SK-N-MC (cell line): ENCODE results near the gene SLCO3A1.

Experiments
- DNase-seq: peaks from one replicate; pipeline ENCODE4 v3.0.0-alpha.2; 2011; ENCODE audit warnings: low read depth, low spot score
- H3K27ac ChIP-seq: fragments of 200-600 bp; sonication (generic); 2 replicates; pipeline ENCODE4 v1.5.1; 2016; ENCODE audit warnings: mixed run types
- H3K36me3 ChIP-seq: fragments of 200-600 bp; sonication (generic); 2 replicates; pipeline ENCODE4 v1.6.1; 2017; ENCODE audit warnings: antibody characterized with exemption, low read length, mixed read lengths; ENCODE audit not compliant: insufficient read depth
- H3K4me3 ChIP-seq: fragments of 200-600 bp; sonication (generic); 2 replicates; pipeline ENCODE4 v1.5.1; 2016
- H3K9ac ChIP-seq: fragments of 200-600 bp; sonication (generic); 2 replicates; pipeline ENCODE4 v1.8.0; 2017; ENCODE audit warnings: mixed run types, mixed read lengths; ENCODE audit not compliant: insufficient read length
- H3K9me3 ChIP-seq: fragments of 200-600 bp; sonication (generic); 2 replicates; pipeline ENCODE4 v1.6.1; 2017; ENCODE audit warnings: low read depth, mild to moderate bottlenecking, antibody characterized with exemption, low read length, moderate library complexity, mixed read lengths
- EZH2 ChIP-seq: fragments of 200-600 bp; sonication (generic); IDR thresholded peaks from one replicate; pipeline ENCODE4 v1.6.1; 2017; ENCODE audit warnings: antibody characterized with exemption
- FOXP2 ChIP-seq: optimal IDR thresholded peaks from 2 replicates; pipeline ENCODE3; 2011; ENCODE audit warnings: mild to moderate bottlenecking, moderate library complexity; ENCODE audit not compliant: insufficient read depth; ENCODE audit errors: extremely low read length, control extremely low read depth
- POLR2AphosphoS5 ChIP-seq: IDR thresholded peaks from 2 replicates; pipeline ENCODE4 v1.6.1; 2012; ENCODE audit warnings: mild to moderate bottlenecking, low read depth, low read length, borderline replicate concordance

Gene SLCO3A1

GRCh38 chr15:92163641-92164040, 310.1 kb downstream of the SLCO3A1 start:
- no peaks in the 10 kb centered on the region for H3K9me3 ChIP-seq
- no peak for TF ChIP-seq POLR2AphosphoS5
- TF ChIP-seq FOXP2 = no peak
- TF ChIP-seq EZH2 = no peak
- no peak for DNase-seq
- peak overlapping the region; percentile 70; the same call in 1 of the 2 replicates for H3K27ac ChIP-seq
- H3K9ac ChIP-seq = no peak overlapping the region
- H3K4me3 ChIP-seq = no peak overlapping the region
- no peaks in the 10 kb centered on the region for H3K36me3 ChIP-seq

- H3K36me3 ChIP-seq = no peaks in the 10 kb centered on the region
- H3K4me3 ChIP-seq = no peak overlapping the region
- H3K9ac ChIP-seq = no peak overlapping the region
- TF ChIP-seq POLR2AphosphoS5 (no peak), FOXP2 (peak; percentile 62)
- H3K27ac ChIP-seq = peak overlapping the region; percentile 70; the same call in 1 of the 2 replicates
- peak; percentile 51 for DNase-seq
- no peaks in the 10 kb centered on the region for H3K9me3 ChIP-seq
These were observed 311.0 kb downstream of the SLCO3A1 start for GRCh38 chr15:92164327-92165000.

- H3K36me3 ChIP-seq = no peaks in the 10 kb centered on the region
- H3K9me3 ChIP-seq = no peaks in the 10 kb centered on the region
- no peak overlapping the region for H3K4me3 ChIP-seq
- DNase-seq = no peak
- H3K9ac ChIP-seq = no peak overlapping the region
- TF ChIP-seq EZH2 (no peak), POLR2AphosphoS5 (no peak), FOXP2 (no peak)
- no peak overlapping the region for H3K27ac ChIP-seq
These were observed 311.5 kb downstream of the SLCO3A1 start for GRCh38 chr15:92165001-92165346.

GRCh38 chr15:92166029-92166428, 312.5 kb downstream of the SLCO3A1 start:
- H3K9me3 ChIP-seq = no peaks in the 10 kb centered on the region
- no peak overlapping the region for H3K4me3 ChIP-seq
- no peak for DNase-seq
- H3K36me3 ChIP-seq = no peaks in the 10 kb centered on the region
- no peak overlapping the region for H3K27ac ChIP-seq
- H3K9ac ChIP-seq = no peak overlapping the region
- no peak for TF ChIP-seq FOXP2
- TF ChIP-seq EZH2 = no peak
- TF ChIP-seq POLR2AphosphoS5 = no peak

GRCh38 chr15:92166751-92167405, 313.4 kb downstream of the SLCO3A1 start:
- Histone ChIP-seq H3K27ac (no peak overlapping the region), H3K9me3 (no peaks in the 10 kb centered on the region), H3K4me3 (no peak overlapping the region), H3K36me3 (no peaks in the 10 kb centered on the region), H3K9ac (no peak overlapping the region)
- no peak for DNase-seq
- TF ChIP-seq POLR2AphosphoS5 = no peak
- no peak for TF ChIP-seq FOXP2

GRCh38 chr15:92167451-92167850, 313.9 kb downstream of the SLCO3A1 start:
- H3K27ac ChIP-seq = no peak overlapping the region
- TF ChIP-seq FOXP2 (no peak), EZH2 (no peak), POLR2AphosphoS5 (no peak)
- DNase-seq = no peak
- no peak overlapping the region for H3K9ac ChIP-seq
- H3K9me3 ChIP-seq = no peaks in the 10 kb centered on the region
- H3K4me3 ChIP-seq = no peak overlapping the region
- H3K36me3 ChIP-seq = no peaks in the 10 kb centered on the region

GRCh38 chr15:92168066-92168683, 314.7 kb downstream of the SLCO3A1 start:
- H3K4me3 ChIP-seq = no peak overlapping the region

GRCh38 chr15:92170897-92171296, 317.4 kb downstream of the SLCO3A1 start:
- Histone ChIP-seq H3K9me3 (no peaks in the 10 kb centered on the region), H3K4me3 (no peak overlapping the region), H3K36me3 (no peaks in the 10 kb centered on the region), H3K9ac (no peak overlapping the region), H3K27ac (no peak overlapping the region)
- no peak for DNase-seq
- TF ChIP-seq EZH2 (no peak), POLR2AphosphoS5 (no peak)

More at GRCh38 chr15:92168066-92168683, 314.7 kb downstream of the SLCO3A1 start:
- DNase-seq = no peak
- H3K36me3 ChIP-seq = no peaks in the 10 kb centered on the region
- H3K9me3 ChIP-seq = no peaks in the 10 kb centered on the region
- no peak overlapping the region for H3K27ac ChIP-seq
- TF ChIP-seq EZH2 (no peak), POLR2AphosphoS5 (no peak), FOXP2 (no peak)
- H3K9ac ChIP-seq = no peak overlapping the region
